Measurements from ENCODE around the gene MYLK.

MYLK gene

GRCh38 chr3:123783050-123783689 lies 101.0 kb downstream of the MYLK start:
- Histone ChIP-seq H3K27ac (replicated peaks) (no peak overlapping the region), H3K4me3 (replicated peaks; ENCODE audit: insufficient read depth, low read length) (no peak overlapping the region)
- no peak for DNase-seq (ENCODE audit: low read depth in 1 of 2, low spot score in 1 of 2)

DNA sequence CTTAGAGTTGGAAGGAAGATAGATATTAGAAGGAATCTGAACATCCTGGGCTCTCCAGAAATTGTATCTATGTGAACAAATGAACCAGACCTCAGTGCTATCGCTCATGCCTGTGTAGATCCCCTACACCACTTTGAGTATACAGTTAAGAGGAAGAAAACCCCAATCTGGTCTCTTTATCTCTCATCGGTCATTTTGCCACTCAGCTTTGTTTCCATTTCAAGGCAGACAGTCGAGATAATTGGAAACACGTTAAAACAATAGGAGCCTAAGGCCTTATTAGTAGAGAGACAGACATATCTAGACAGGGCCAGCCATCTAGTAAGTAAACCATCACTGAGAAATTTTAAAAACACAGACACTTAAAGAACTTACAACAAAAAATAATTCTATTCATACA lies 101.6 kb downstream of the MYLK start:
- no peak overlapping the region for H3K4me3 ChIP-seq (replicated peaks; ENCODE audit: insufficient read depth, low read length)
- no peak for DNase-seq (ENCODE audit: low read depth in 1 of 2, low spot score in 1 of 2)
- H3K27ac ChIP-seq (replicated peaks): no peak overlapping the region

More at GRCh38 chr3:123783050-123783689, 101.0 kb downstream of the MYLK start:
- TF ChIP-seq GABPA (IDR thresholded peaks at IDR 0.05; ENCODE audit: low read depth): no peak
- no peak for TF ChIP-seq SPI1 (IDR thresholded peaks at IDR 0.05; ENCODE audit: borderline replicate concordance, low read depth)
- no peak for TF ChIP-seq REST (IDR thresholded peaks at IDR 0.05; ENCODE audit: insufficient replicate concordance, low read depth)
- no peak for TF ChIP-seq POLR2AphosphoS5 (IDR thresholded peaks at IDR 0.05; ENCODE audit: low read depth)
- no peak for TF ChIP-seq CTCF (IDR thresholded peaks at IDR 0.05; ENCODE audit: insufficient read depth, low read length)
- peaks cover 4% of the 10 kb centered on the region for H3K27me3 ChIP-seq (ENCODE audit: insufficient read depth, poor library complexity, severe bottlenecking)

More for the DNA sequence above, 101.6 kb downstream of the MYLK start:
- peaks cover 4% of the 10 kb centered on the region for H3K27me3 ChIP-seq (ENCODE audit: insufficient read depth, poor library complexity, severe bottlenecking)
- TF ChIP-seq CTCF (IDR thresholded peaks at IDR 0.05; ENCODE audit: insufficient read depth, low read length): no peak
- no peak for TF ChIP-seq SPI1 (IDR thresholded peaks at IDR 0.05; ENCODE audit: borderline replicate concordance, low read depth)
- TF ChIP-seq POLR2AphosphoS5 (IDR thresholded peaks at IDR 0.05; ENCODE audit: low read depth): no peak
- TF ChIP-seq REST (IDR thresholded peaks at IDR 0.05; ENCODE audit: insufficient replicate concordance, low read depth): no peak
- no peak for TF ChIP-seq GABPA (IDR thresholded peaks at IDR 0.05; ENCODE audit: low read depth)

All from HL-60 (cell line).